GM23248 (cell line): Measurements from ENCODE around the gene NAALADL2.

Experiments
- EZH2 ChIP-seq: fragments of 200-600 bp; sonication (generic); IDR thresholded peaks from 2 replicates; pipeline ENCODE4 v1.6.1; 2018; ENCODE audit warnings: antibody characterized with exemption, mild to moderate bottlenecking; ENCODE audit not compliant: insufficient read depth, poor library complexity, severe bottlenecking
- EZH2phosphoT487 ChIP-seq: fragments of 200-600 bp; sonication (generic); IDR thresholded peaks from 2 replicates; pipeline ENCODE4 v1.6.1; 2018; ENCODE audit warnings: antibody characterized with exemption, moderate library complexity, mild to moderate bottlenecking, low read depth; ENCODE audit not compliant: insufficient read depth

- no peak for TF ChIP-seq EZH2
- TF ChIP-seq EZH2phosphoT487, result no peak
These were observed 878.8 kb downstream of the NAALADL2 start for GRCh38 chr3:175737646-175738572.
